HepG2 (cell line): ENCODE results near the gene HOXB2. TPM values are rescaled to one million over a fixed set of nuclear protein-coding genes. Genes with fewer than 3 reads are reported as not detected.

Experiments
- ATAC-seq: fragments of 200-7000 bp; cut with Tn5 transposase; 3 replicates; pipeline ENCODE4 v1.9.1; 2020; ENCODE audit warnings: mild to moderate bottlenecking, moderate library complexity
- BruUV-seq: library from RNA; stranded (reverse); fragments of 400-500 nt; replicated peaks from 2 replicates; lab custom pipeline; 2021; lab: Mats Ljungman, UMichigan
- CTCF ChIA-PET: fragments of 300-600 bp; formaldehyde crosslinking; extraction: SDS; loops from one replicate; lab custom pipeline; 2021; ENCODE audit warnings: low total read pairs, inconsistent platforms, low intra/inter-chr PET ratio; lab: Yijun Ruan, JAX
- POLR2A ChIA-PET: fragments of 350-600 bp; sonication (Branson Sonifier 250); formaldehyde crosslinking; loops from one replicate; lab custom pipeline; 2020; ENCODE audit warnings: antibody characterized with exemption, inconsistent platforms; lab: Yijun Ruan, JAX
- DNase-seq: peaks from one replicate; pipeline ENCODE4 v3.0.0-alpha.2; 2015; ENCODE audit warnings: low spot score
- FAIRE-seq: peaks from 3 replicates; lab custom pipeline; 2011; peaks lifted over from hg19 to GRCh38; lab: Jason Lieb, UNC
- H2AFZ ChIP-seq: one replicate; pipeline ENCODE4 v1.6.1; 2011; ENCODE audit warnings: low read length, inconsistent platforms
- H3K27ac ChIP-seq: fragments of 300-600 bp; 3 replicates; pipeline ENCODE4 v1.8.0; 2011; ENCODE audit warnings: mixed run types, mild to moderate bottlenecking, mixed read lengths, low read length, inconsistent platforms; ENCODE audit not compliant: insufficient read depth; ENCODE audit errors: extremely low read length
- H3K27me3 ChIP-seq, 2 experiments: fragments of 200-600 bp in 1 of 2; 2 replicates in 1 of 2; 3 replicates in 1 of 2; pipeline versions ENCODE4 v1.6.0 to v1.8.0; 2011; ENCODE audit warnings: low read length in 2 of 2, mild to moderate bottlenecking in 2 of 2, moderate library complexity in 2 of 2, inconsistent platforms in 1 of 2; ENCODE audit not compliant: insufficient read depth in 2 of 2, control insufficient read depth in 1 of 2
- H3K36me3 ChIP-seq, 2 experiments: fragments of 200-600 bp in 1 of 2; replicated peaks in 1 of 2; 2 replicates in 1 of 2; 3 replicates in 1 of 2; pipeline versions ENCODE4 v1.5.1 to v1.8.0; 2011; ENCODE audit warnings: low read length in 2 of 2, inconsistent platforms in 1 of 2; ENCODE audit not compliant: insufficient read depth in 2 of 2, control insufficient read depth in 1 of 2
- H3K4me1 ChIP-seq: 2 replicates; pipeline ENCODE4 v1.5.1; 2012; ENCODE audit warnings: low read length, inconsistent platforms; ENCODE audit not compliant: insufficient read depth
- H3K4me2 ChIP-seq: 2 replicates; pipeline ENCODE4 v1.6.0; 2011; ENCODE audit warnings: low read depth, low read length, inconsistent platforms
- H3K4me3 ChIP-seq, 3 experiments: fragments of 200-600 bp in 1 of 3; sonication (generic), shearing (Covaris generic) in 1 of 3; replicated peaks in 1 of 3; 2 replicates each; pipeline ENCODE4 v1.5.1; 2011 to 2016; ENCODE audit warnings: low read length in 3 of 3, inconsistent platforms in 2 of 3, low read depth in 2 of 3, mild to moderate bottlenecking in 2 of 3, control low read depth in 1 of 3, mixed read lengths in 1 of 3; ENCODE audit not compliant: insufficient read depth in 1 of 3
- H3K79me2 ChIP-seq: one replicate; pipeline ENCODE4 v1.6.1; 2011; ENCODE audit warnings: low read length, inconsistent platforms; ENCODE audit not compliant: insufficient read depth
- H3K9ac ChIP-seq: 2 replicates; pipeline ENCODE4 v1.6.0; 2011; ENCODE audit warnings: mild to moderate bottlenecking, low read depth, low read length, inconsistent platforms; ENCODE audit not compliant: insufficient read depth
- H3K9me3 ChIP-seq: 2 replicates; pipeline ENCODE4 v1.5.1; 2012; ENCODE audit warnings: mild to moderate bottlenecking, low read length
- H4K20me1 ChIP-seq: 2 replicates; pipeline ENCODE4 v1.6.0; 2011; ENCODE audit warnings: inconsistent platforms, mild to moderate bottlenecking, low read length, moderate library complexity; ENCODE audit not compliant: insufficient read depth
- DR1 ChIP-seq: sonication (generic); formaldehyde crosslinking; IDR thresholded peaks from 2 replicates; pipeline ENCODE4 v1.8.0; 2021; ENCODE audit warnings: mild to moderate bottlenecking, missing genetic modification reagents, inconsistent platforms
- EHMT2 ChIP-seq: fragments of 200-600 bp; sonication (generic); IDR thresholded peaks from 2 replicates; pipeline ENCODE4 v1.7.0; 2017; ENCODE audit warnings: antibody characterized with exemption, low read depth, low read length, borderline replicate concordance
- GLI4 ChIP-seq: sonication (generic); formaldehyde crosslinking; IDR thresholded peaks from 2 replicates; pipeline ENCODE4 v1.5.1; 2020; ENCODE audit warnings: missing genetic modification reagents, mild to moderate bottlenecking, moderate library complexity, borderline replicate concordance
- HOXA9 ChIP-seq: sonication (generic); formaldehyde crosslinking; IDR thresholded peaks from 2 replicates; pipeline ENCODE4 v1.8.1; 2022; ENCODE audit warnings: missing genetic modification reagents, mild to moderate bottlenecking, moderate library complexity, borderline replicate concordance
- KLF11 ChIP-seq: IDR thresholded peaks from 2 replicates; pipeline ENCODE4 v1.6.1; 2016; ENCODE audit warnings: missing compliant biosample characterization
- MEF2D ChIP-seq: sonication (generic); formaldehyde crosslinking; IDR thresholded peaks from 2 replicates; pipeline ENCODE4 v1.5.1; 2020; ENCODE audit warnings: mild to moderate bottlenecking, missing genetic modification reagents
- MEIS1 ChIP-seq: sonication (generic); formaldehyde crosslinking; IDR thresholded peaks from 2 replicates; pipeline ENCODE4 v1.9.0; 2021; ENCODE audit warnings: mild to moderate bottlenecking, missing genetic modification reagents, moderate library complexity, borderline replicate concordance
- MZF1 ChIP-seq: sonication (generic); formaldehyde crosslinking; IDR thresholded peaks from 2 replicates; pipeline ENCODE4 v1.8.1; 2023; ENCODE audit warnings: mild to moderate bottlenecking, missing genetic modification reagents, borderline replicate concordance
- NFRKB ChIP-seq: fragments of 450-650 bp; IDR thresholded peaks from 2 replicates; pipeline ENCODE4 v1.6.1; 2017
- PPARG ChIP-seq: conservative IDR thresholded peaks from 2 replicates; pipeline ENCODE4 v1.6.1; 2016; ENCODE audit warnings: missing biosample characterization, missing genetic modification reagents
- RBM22 ChIP-seq: fragments of 200-400 bp; formaldehyde crosslinking; optimal IDR thresholded peaks from 2 replicates; pipeline ENCODE3; 2017; ENCODE audit warnings: mild to moderate bottlenecking, low read length, moderate library complexity
- RELA ChIP-seq: sonication (generic); formaldehyde crosslinking; IDR thresholded peaks from 2 replicates; pipeline ENCODE4 v1.4.0; 2020; ENCODE audit warnings: missing genetic modification reagents
- SRSF9 ChIP-seq: fragments of 200-400 bp; formaldehyde crosslinking; IDR thresholded peaks from 2 replicates; pipeline ENCODE4 v1.6.1; 2018; ENCODE audit warnings: borderline replicate concordance, mild to moderate bottlenecking, low read depth, low read length; ENCODE audit not compliant: insufficient read depth, poor library complexity, severe bottlenecking
- TRIM24 ChIP-seq: sonication (generic); formaldehyde crosslinking; IDR thresholded peaks from 2 replicates; pipeline ENCODE4 v1.8.0; 2022; ENCODE audit warnings: mild to moderate bottlenecking, missing genetic modification reagents
- ZNF10 ChIP-seq: sonication (generic); formaldehyde crosslinking; IDR thresholded peaks from 2 replicates; pipeline ENCODE4 v1.4.0; 2020; ENCODE audit warnings: mild to moderate bottlenecking, low read depth, missing genetic modification reagents, borderline replicate concordance
- ZNF225 ChIP-seq: sonication (generic); formaldehyde crosslinking; IDR thresholded peaks from 2 replicates; pipeline ENCODE4 v1.4.0; 2020; ENCODE audit warnings: mild to moderate bottlenecking, missing genetic modification reagents
- ZNF260 ChIP-seq: sonication (generic); formaldehyde crosslinking; IDR thresholded peaks from 2 replicates; pipeline ENCODE4 v1.4.0; 2020; ENCODE audit warnings: missing genetic modification reagents, low read depth, mild to moderate bottlenecking, borderline replicate concordance
- ZNF670 ChIP-seq: sonication (generic); formaldehyde crosslinking; IDR thresholded peaks from 2 replicates; pipeline ENCODE4 v1.8.0; 2022; ENCODE audit warnings: mild to moderate bottlenecking, missing genetic modification reagents, borderline replicate concordance
- WGBS: methylation state at CpG from one replicate; pipeline ENCODE4 v1.1.6; 2017; ENCODE audit warnings: low lambda C conversion rate; 5-methylcytosine and 5-hydroxymethylcytosine counted together
- in situ Hi-C: cut with HindIII; loops from 2 replicates; pipeline ENCODE4 v1.10.0; 2017; ENCODE audit warnings: low pct_unique_long_range_greater_than_20kb; ENCODE audit not compliant: extremely low pct_ligation_motif_present
- intact Hi-C: fragments of 100-400 bp; cut with micrococcal nuclease; formaldehyde crosslinking; loops from one replicate; pipeline ENCODE4 v1.10.0; 2022; ENCODE audit not compliant: unreplicated experiment
- polyA plus RNA-seq, 8 experiments: library from polyadenylated mRNA; depleted of rRNA in 3 of 8; stranded (reverse) in 7 of 8; unstranded in 1 of 8; fragments of >200 nt; fragmentation: Illumina TruSeq in 4 of 8; extraction: Trizol in 4 of 8; gene quantifications; 2 replicates each; pipeline versions ENCODE4 v1.2.1 to v1.2.3, GENCODE V29; 2011 to 2016; ENCODE audit warnings: low read depth in 4 of 8, missing spikeins in 1 of 8, mixed read lengths in 1 of 8; ENCODE audit not compliant: insufficient read depth in 1 of 8
- total RNA-seq, 5 experiments: library from RNA; depleted of rRNA; stranded (reverse); fragments of >200 nt; fragmentation: Illumina TruSeq; extraction: Trizol; gene quantifications; 2 replicates each; pipeline ENCODE4 v1.2.3, GENCODE V29; 2016; ENCODE audit warnings: low read depth in 1 of 5
- TF ChIP-seq, protein P1 (sequence below): sonication (generic); formaldehyde crosslinking; IDR thresholded peaks from 2 replicates; pipeline ENCODE4 v1.8.0; 2022; ENCODE audit warnings: mild to moderate bottlenecking, missing genetic modification reagents, moderate library complexity

Gene HOXB2
- total and polyA plus RNA-seq, 2 of the 13 experiments (the other 11 are each of a cell fraction or from before 2014, with no cell fraction given): not detected

DNA sequence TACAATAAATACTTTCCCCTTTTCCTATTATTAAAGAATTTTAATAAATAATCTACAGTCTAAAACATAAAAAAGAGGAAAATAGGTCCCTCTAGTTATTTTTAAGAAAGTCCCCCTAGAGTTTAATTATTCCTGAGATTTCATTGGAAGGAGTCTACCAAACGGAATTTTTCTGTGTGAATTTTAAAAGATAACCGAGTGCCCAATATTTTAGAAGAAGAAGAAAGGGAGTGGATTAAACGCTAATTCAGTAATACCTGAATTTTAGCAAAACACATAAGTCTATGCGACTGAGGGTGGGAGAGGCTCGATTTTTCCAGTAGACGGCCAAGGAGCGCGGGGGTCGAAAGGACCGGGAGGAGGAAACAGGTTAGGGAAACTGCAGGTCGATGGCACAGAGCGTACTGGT, 2.2 kb downstream of the HOXB2 start:
- ChIA-PET CTCF (no interaction called here), POLR2A (no interaction called here)
- Histone ChIP-seq H3K4me2 (no peak overlapping the region), H3K79me2 (no peaks in the 10 kb centered on the region), H2AFZ (no peak overlapping the region), H3K36me3 (no peaks in the 10 kb centered on the region), H3K4me1 (no peaks in the 10 kb centered on the region), H3K27me3 (peaks cover 8 to 85% of the 10 kb centered on the region in 2 experiments), H3K27ac (no peak overlapping the region), H3K4me3 (no peak overlapping the region), H3K9me3 (no peaks in the 10 kb centered on the region), H3K9ac (no peak overlapping the region), H4K20me1 (no peaks in the 10 kb centered on the region)
- ATAC-seq (no peak), FAIRE-seq (no peak), DNase-seq (no peak)
- intact Hi-C loops (no loop called here), in situ Hi-C loops (no loop called here)
- no TSS peak for BruUV-seq
- 32% methylated on average over 12 of the region's 12 CpGs for whole genome bisulfite sequencing
- TF ChIP-seq TRIM24 (CRISPR knock-in tag) (no peak), MEIS1 (CRISPR knock-in tag) (no peak), ZNF670 (no peak), NFRKB (no peak), SRSF9 (no peak), RBM22 (no peak), GLI4 (CRISPR knock-in tag) (no peak), DR1 (CRISPR knock-in tag) (no peak), KLF11 (CRISPR knock-in tag) (no peak), ZNF10 (CRISPR knock-in tag) (no peak), ZNF225 (CRISPR knock-in tag) (no peak), MEF2D (no peak), RELA (CRISPR knock-in tag) (no peak), HOXA9 (CRISPR knock-in tag) (no peak), ZNF260 (CRISPR knock-in tag) (no peak), MZF1 (CRISPR knock-in tag) (no peak), EHMT2 (no peak), PPARG (no peak)
- TF ChIP-seq, protein P1, sequence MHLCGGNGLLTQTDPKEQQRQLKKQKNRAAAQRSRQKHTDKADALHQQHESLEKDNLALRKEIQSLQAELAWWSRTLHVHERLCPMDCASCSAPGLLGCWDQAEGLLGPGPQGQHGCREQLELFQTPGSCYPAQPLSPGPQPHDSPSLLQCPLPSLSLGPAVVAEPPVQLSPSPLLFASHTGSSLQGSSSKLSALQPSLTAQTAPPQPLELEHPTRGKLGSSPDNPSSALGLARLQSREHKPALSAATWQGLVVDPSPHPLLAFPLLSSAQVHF (CRISPR knock-in tag): no peak
